ENCODE measurements around the gene NUP155.
"Not testable (repeated sequence)": the region's sequence is repeated elsewhere in the genome, so short reads cannot be mapped to it uniquely, and the experiment has no call there.

NUP155 gene

DNA sequence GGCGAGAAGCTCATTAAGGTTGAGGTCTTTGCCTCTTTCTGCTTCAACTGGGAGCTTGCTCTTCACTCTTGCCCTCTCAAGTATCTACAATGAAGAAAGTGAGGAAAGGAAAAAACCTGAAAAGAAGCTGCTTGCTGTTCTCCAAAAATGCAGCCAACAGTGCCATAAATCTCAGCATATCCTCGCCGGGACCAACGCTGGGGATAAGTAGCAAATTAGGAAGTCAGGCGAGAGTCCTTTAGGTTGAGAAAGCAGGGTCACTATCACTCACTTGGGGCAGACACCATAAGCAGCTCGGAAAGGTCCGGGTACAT, 399 bp downstream of the NUP155 start:
- Histone ChIP-seq H3K9ac (peak overlapping the region; percentile 93), H3K79me2 (ENCODE audit: insufficient read depth, low read depth) (peaks cover 49% of the 10 kb centered on the region), H4K20me1 (ENCODE audit: insufficient read depth) (no peaks in the 10 kb centered on the region), H3K27ac (peak overlapping the region; percentile 74), H3K36me3 (ENCODE audit: insufficient read depth) (no peaks in the 10 kb centered on the region), H3K27me3 (ENCODE audit: insufficient read depth, low read depth) (no peaks in the 10 kb centered on the region), H3K4me1 (ENCODE audit: low read depth, poor library complexity, severe bottlenecking) (peaks cover 12% of the 10 kb centered on the region), H2AFZ (ENCODE audit: low read depth) (peak overlapping the region; percentile 79), H3K4me3 (IDR thresholded peaks at IDR 0.05; ENCODE audit: insufficient read depth, low read depth, low read length) (peak overlapping the region; percentile 65), H3K4me2 (peak overlapping the region; percentile 90)
- TF ChIP-seq, protein P1, sequence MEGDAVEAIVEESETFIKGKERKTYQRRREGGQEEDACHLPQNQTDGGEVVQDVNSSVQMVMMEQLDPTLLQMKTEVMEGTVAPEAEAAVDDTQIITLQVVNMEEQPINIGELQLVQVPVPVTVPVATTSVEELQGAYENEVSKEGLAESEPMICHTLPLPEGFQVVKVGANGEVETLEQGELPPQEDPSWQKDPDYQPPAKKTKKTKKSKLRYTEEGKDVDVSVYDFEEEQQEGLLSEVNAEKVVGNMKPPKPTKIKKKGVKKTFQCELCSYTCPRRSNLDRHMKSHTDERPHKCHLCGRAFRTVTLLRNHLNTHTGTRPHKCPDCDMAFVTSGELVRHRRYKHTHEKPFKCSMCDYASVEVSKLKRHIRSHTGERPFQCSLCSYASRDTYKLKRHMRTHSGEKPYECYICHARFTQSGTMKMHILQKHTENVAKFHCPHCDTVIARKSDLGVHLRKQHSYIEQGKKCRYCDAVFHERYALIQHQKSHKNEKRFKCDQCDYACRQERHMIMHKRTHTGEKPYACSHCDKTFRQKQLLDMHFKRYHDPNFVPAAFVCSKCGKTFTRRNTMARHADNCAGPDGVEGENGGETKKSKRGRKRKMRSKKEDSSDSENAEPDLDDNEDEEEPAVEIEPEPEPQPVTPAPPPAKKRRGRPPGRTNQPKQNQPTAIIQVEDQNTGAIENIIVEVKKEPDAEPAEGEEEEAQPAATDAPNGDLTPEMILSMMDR (conservative IDR thresholded peaks at IDR 0.05; ENCODE audit: low read depth, low read length) = no peak

DNA sequence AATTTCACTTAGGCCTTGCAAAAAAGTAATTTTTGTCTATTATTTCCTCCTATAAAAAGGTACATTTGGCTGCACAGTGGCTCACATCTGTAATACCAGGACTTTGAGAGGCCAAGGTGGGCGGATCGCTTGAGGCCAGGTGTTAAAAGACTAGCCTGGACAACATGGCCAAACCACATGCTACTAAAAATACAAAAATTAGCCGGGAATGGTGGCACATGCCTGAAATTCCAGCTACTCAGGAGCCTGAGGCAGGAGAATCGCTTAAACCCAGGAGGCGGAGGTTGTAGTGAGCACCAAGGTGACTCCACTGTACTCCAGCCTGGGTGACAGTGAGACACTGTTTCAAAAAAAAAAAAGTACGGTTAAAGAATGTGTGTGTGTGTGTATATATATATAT, 15.7 kb downstream of the NUP155 start:
- Histone ChIP-seq H3K36me3 (ENCODE audit: insufficient read depth) (no peaks in the 10 kb centered on the region; the same call in 1 of the 2 replicates), H3K4me3 (IDR thresholded peaks at IDR 0.05; ENCODE audit: insufficient read depth, low read depth, low read length) (no peak overlapping the region)
- TF ChIP-seq, protein P1 (conservative IDR thresholded peaks at IDR 0.05; ENCODE audit: low read depth, low read length) = no peak

DNA sequence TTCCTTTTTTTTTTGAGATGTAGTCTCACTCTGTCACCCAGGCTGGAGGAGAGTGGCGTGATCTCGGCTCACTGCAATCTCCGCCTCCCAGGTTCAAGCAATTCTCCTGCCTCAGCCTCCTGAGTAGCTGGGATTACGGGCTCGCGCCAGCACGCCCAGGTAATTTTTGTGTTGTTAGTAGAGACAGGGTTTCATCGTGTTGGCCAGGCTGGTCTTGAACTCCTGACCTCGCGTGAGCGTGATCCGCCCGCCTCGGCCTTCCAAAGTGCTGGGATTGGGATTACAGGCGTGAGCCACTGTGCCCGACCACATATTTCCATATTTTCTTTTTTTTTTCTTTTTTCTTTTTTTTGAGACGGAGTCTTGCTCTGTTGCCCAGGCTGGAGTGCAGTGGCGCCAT, 28.2 kb downstream of the NUP155 start:
- not testable (repeated sequence) for H3K27ac ChIP-seq; H3K9ac ChIP-seq; H3K27me3 ChIP-seq (ENCODE audit: insufficient read depth, low read depth); H3K4me1 ChIP-seq (ENCODE audit: low read depth, poor library complexity, severe bottlenecking); H3K36me3 ChIP-seq (ENCODE audit: insufficient read depth); H4K20me1 ChIP-seq (ENCODE audit: insufficient read depth); H3K4me3 ChIP-seq (IDR thresholded peaks at IDR 0.05; ENCODE audit: insufficient read depth, low read depth, low read length); H2AFZ ChIP-seq (ENCODE audit: low read depth); H3K79me2 ChIP-seq (ENCODE audit: insufficient read depth, low read depth); H3K4me2 ChIP-seq

More for the DNA sequence above, 15.7 kb downstream of the NUP155 start:
- no peaks in the 10 kb centered on the region for H3K27me3 ChIP-seq (ENCODE audit: insufficient read depth, low read depth)
- no peak overlapping the region for H3K9ac ChIP-seq
- no peaks in the 10 kb centered on the region for H4K20me1 ChIP-seq (ENCODE audit: insufficient read depth)
- no peaks in the 10 kb centered on the region for H3K4me1 ChIP-seq (ENCODE audit: low read depth, poor library complexity, severe bottlenecking)
- H2AFZ ChIP-seq (ENCODE audit: low read depth) = no peak overlapping the region
- no peak overlapping the region for H3K4me2 ChIP-seq
- H3K27ac ChIP-seq = no peak overlapping the region
- H3K79me2 ChIP-seq (ENCODE audit: insufficient read depth, low read depth) = no peaks in the 10 kb centered on the region

DNA sequence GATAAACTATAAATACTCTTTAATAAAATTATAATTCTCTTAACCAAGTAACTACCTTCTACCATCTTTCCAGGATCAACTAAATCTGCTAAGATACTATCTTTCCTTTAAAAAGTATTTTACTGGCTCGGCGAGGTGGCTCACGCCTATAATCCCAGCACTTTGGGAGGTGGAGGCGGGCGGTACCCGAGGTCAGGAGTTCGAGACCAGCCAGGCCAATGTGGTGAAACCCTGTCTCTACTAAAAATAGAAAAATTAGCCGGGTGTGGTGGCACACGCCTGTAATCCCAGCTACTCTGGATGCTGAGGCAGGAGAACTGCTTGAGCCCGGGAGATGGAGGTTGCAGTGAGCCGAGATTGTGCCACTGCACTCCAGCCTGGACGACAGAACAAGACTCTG, 36.2 kb downstream of the NUP155 start:
- not testable (repeated sequence) for H3K27ac ChIP-seq; H3K27me3 ChIP-seq (ENCODE audit: insufficient read depth, low read depth); H3K4me2 ChIP-seq; H3K4me1 ChIP-seq (ENCODE audit: low read depth, poor library complexity, severe bottlenecking); H3K36me3 ChIP-seq (ENCODE audit: insufficient read depth); H3K9ac ChIP-seq; H4K20me1 ChIP-seq (ENCODE audit: insufficient read depth); H3K4me3 ChIP-seq (IDR thresholded peaks at IDR 0.05; ENCODE audit: insufficient read depth, low read depth, low read length); H3K79me2 ChIP-seq (ENCODE audit: insufficient read depth, low read depth); H2AFZ ChIP-seq (ENCODE audit: low read depth)

DNA sequence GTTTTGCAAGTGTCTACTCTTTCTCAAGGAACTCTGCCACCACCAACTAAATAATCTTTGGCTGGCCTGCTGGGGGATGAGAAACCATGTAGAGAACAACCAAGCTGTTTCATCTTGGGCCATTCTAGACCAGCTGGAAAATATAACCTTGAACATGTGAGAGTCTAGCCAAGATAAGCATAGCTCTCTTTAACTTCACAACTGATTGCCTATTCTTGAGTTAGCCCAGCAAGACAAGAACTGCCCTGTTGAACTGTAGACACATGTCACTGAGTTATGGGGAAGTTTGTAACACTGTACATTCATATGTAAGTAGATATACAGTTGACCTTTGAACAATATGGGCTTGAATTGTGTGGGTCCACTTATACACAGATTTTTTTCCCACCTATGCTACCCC, 44.4 kb downstream of the NUP155 start:
- Histone ChIP-seq H3K79me2 (ENCODE audit: insufficient read depth, low read depth) (no peaks in the 10 kb centered on the region), H3K4me1 (ENCODE audit: low read depth, poor library complexity, severe bottlenecking) (no peaks in the 10 kb centered on the region), H3K9ac (no peak overlapping the region), H3K27ac (no peak overlapping the region), H3K27me3 (ENCODE audit: insufficient read depth, low read depth) (no peaks in the 10 kb centered on the region), H4K20me1 (ENCODE audit: insufficient read depth) (no peaks in the 10 kb centered on the region), H3K4me2 (no peak overlapping the region), H2AFZ (ENCODE audit: low read depth) (no peak overlapping the region), H3K4me3 (IDR thresholded peaks at IDR 0.05; ENCODE audit: insufficient read depth, low read depth, low read length) (no peak overlapping the region), H3K36me3 (ENCODE audit: insufficient read depth) (peaks cover 18% of the 10 kb centered on the region)
- TF ChIP-seq, protein P1 (conservative IDR thresholded peaks at IDR 0.05; ENCODE audit: low read depth, low read length) = no peak

All from KMS-11 (cell line).